Lower leg skin (tissue), 3 donors: ENCODE measurements around the gene P2RY2.

Experiments
- CTCF ChIP-seq, 3 donors: fragments of 450-650 bp; IDR thresholded peaks; one replicate each; pipeline ENCODE4 v1.5.1; 2016; ENCODE audit warnings: antibody characterized with exemption in 3 of 3, mild to moderate bottlenecking in 3 of 3, moderate library complexity in 2 of 3
- POLR2A ChIP-seq, 2 donors: fragments of 450-650 bp; IDR thresholded peaks; one replicate each; pipeline ENCODE4 v1.6.1; 2016 to 2017; ENCODE audit warnings: antibody characterized with exemption in 2 of 2, mild to moderate bottlenecking in 1 of 2, moderate library complexity in 1 of 2

GRCh38 chr11:73213196-73214143, 4.6 kb upstream of the P2RY2 start:
- no peak for TF ChIP-seq CTCF (IDR thresholded peaks at IDR 0.05)
- no peak for TF ChIP-seq POLR2A (IDR thresholded peaks at IDR 0.05)
